Skin of body (tissue), 2 donors: ENCODE data around the gene CHI3L1. TPM values are rescaled to one million over a fixed set of nuclear protein-coding genes. Genes with fewer than 3 reads are reported as not detected.

Experiments
- DNase-seq: peaks from one replicate; lab custom pipeline; 2025; lab: John Stamatoyannopoulos, UW
- total RNA-seq: library from RNA; depleted of rRNA; stranded (reverse); fragments of >200 nt; gene quantifications from one replicate; pipeline ENCODE4 v1.2.3, GENCODE V29; 2014

Gene CHI3L1
- total RNA-seq, 1 donor from 2014 or later: 42.2 TPM

GRCh38 chr1:203181586-203182386, 4.7 kb downstream of the CHI3L1 start:
- DNase-seq: no peak

- no peak for DNase-seq
Measured at GRCh38 chr1:203180611-203181330, 5.7 kb downstream of the CHI3L1 start.

- DNase-seq: no peak
Measured at GRCh38 chr1:203179667-203180005, 6.9 kb downstream of the CHI3L1 start.

GRCh38 chr1:203178821-203179666, 7.5 kb downstream of the CHI3L1 start:
- no peak for DNase-seq

- DNase-seq: no peak
Measured at GRCh38 chr1:203178083-203178482, 8.4 kb downstream of the CHI3L1 start.

- DNase-seq: no peak
Measured at GRCh38 chr1:203177470-203178039, 8.9 kb downstream of the CHI3L1 start.

- DNase-seq: no peak
Measured at GRCh38 chr1:203177036-203177405, 9.5 kb downstream of the CHI3L1 start.

GRCh38 chr1:203176273-203177035, 10.1 kb downstream of the CHI3L1 start:
- DNase-seq: no peak

GRCh38 chr1:203175827-203176241, 10.7 kb downstream of the CHI3L1 start:
- DNase-seq: no peak

- DNase-seq: no peak
Measured at GRCh38 chr1:203175237-203175826, 11.2 kb downstream of the CHI3L1 start, which contains the start of gene MYBPH. MYBPH (minus strand) TSS chr1:203175826; CDS start chr1:203175755, 71 bp downstream.

GRCh38 chr1:203174324-203174985, 12.0 kb downstream of the CHI3L1 start:
- DNase-seq: no peak

- DNase-seq: no peak
Measured at GRCh38 chr1:203173566-203173965, 12.9 kb downstream of the CHI3L1 start.

- DNase-seq: no peak
Measured at GRCh38 chr1:203173011-203173555, 13.4 kb downstream of the CHI3L1 start.

- no peak for DNase-seq
Measured at GRCh38 chr1:203172184-203173010, 14.1 kb downstream of the CHI3L1 start.

GRCh38 chr1:203171341-203172183, 14.9 kb downstream of the CHI3L1 start:
- no peak for DNase-seq

GRCh38 chr1:203170625-203171330, 15.7 kb downstream of the CHI3L1 start:
- DNase-seq: no peak
